Measurements from ENCODE around the gene HEY2. TPM values are rescaled to one million over a fixed set of nuclear protein-coding genes. Genes with fewer than 3 reads are reported as not detected.

HEY2 gene
- total RNA-seq, 4 donors from 2014 or later, result 3.5 to 5.5 (median 5.1) TPM

- Histone ChIP-seq H3K36me3 (no peaks in the 10 kb centered on the region), H3K9me3 (no peaks in the 10 kb centered on the region), H3K27ac (no peak overlapping the region), H3K4me3 (replicated peaks in 1 of 3) (no peak overlapping the region), H3K4me1 (no peaks in the 10 kb centered on the region), H3K27me3 (no peaks in the 10 kb centered on the region)
- intact Hi-C loops (cut with DNase I), result no loop called here
- TF ChIP-seq CTCF (IDR thresholded peaks at IDR 0.05) (no peak), POLR2A (IDR thresholded peaks at IDR 0.05) (no peak)
- DNase-seq, result no peak
- WGBS, 2 donors, result 59 to 69% methylated on average over 5 of the region's 5 CpGs
These were observed 6.8 kb upstream of the HEY2 start for GRCh38 chr6:125742464-125743120.

- no peaks in the 10 kb centered on the region for H3K9me3 ChIP-seq
- 74 to 78% methylated on average over 2 of the region's 2 CpGs for WGBS, 2 donors
- H3K27me3 ChIP-seq, result no peaks in the 10 kb centered on the region
- intact Hi-C loops (cut with DNase I), result no loop called here
- H3K4me3 ChIP-seq (replicated peaks in 1 of 3), result no peak overlapping the region
- no peak overlapping the region for H3K27ac ChIP-seq
- TF ChIP-seq POLR2A (IDR thresholded peaks at IDR 0.05) (no peak), CTCF (IDR thresholded peaks at IDR 0.05) (no peak)
- DNase-seq, result no peak
- no peaks in the 10 kb centered on the region for H3K36me3 ChIP-seq
- H3K4me1 ChIP-seq, result no peaks in the 10 kb centered on the region
These were observed 5.8 kb upstream of the HEY2 start for GRCh38 chr6:125743604-125744003.

- Histone ChIP-seq H3K36me3 (no peaks in the 10 kb centered on the region), H3K4me3 (replicated peaks in 1 of 3) (no peak overlapping the region), H3K27me3 (no peaks in the 10 kb centered on the region), H3K4me1 (no peaks in the 10 kb centered on the region), H3K27ac (peak overlapping the region; percentile 5 to 91 (median 21)), H3K9me3 (no peaks in the 10 kb centered on the region)
- TF ChIP-seq POLR2A (IDR thresholded peaks at IDR 0.05) (no peak), CTCF (IDR thresholded peaks at IDR 0.05) (no peak)
- whole genome bisulfite sequencing, 2 donors, result 78 to 91% methylated on average over 6 of the region's 6 CpGs
- intact Hi-C loops (cut with DNase I), result loop anchor here (5.0 kb wide), 1 partner anchor 783 kb away; the partner anchor contains the start of gene RNF217
- DNase-seq, result peak in 1 of 2 donors; percentile 25
These were observed 4.0 kb upstream of the HEY2 start for GRCh38 chr6:125745281-125746018.

GRCh38 chr6:125746019-125746414 is 3.4 kb upstream of the HEY2 start:
- Histone ChIP-seq H3K4me1 (no peaks in the 10 kb centered on the region), H3K27me3 (no peaks in the 10 kb centered on the region), H3K9me3 (no peaks in the 10 kb centered on the region), H3K27ac (peak overlapping the region; percentile 21 to 91 (median 91)), H3K36me3 (no peaks in the 10 kb centered on the region), H3K4me3 (replicated peaks in 1 of 3) (peak overlapping the region in 2 of 3 donors; percentile 68 to 78)
- no peak for DNase-seq
- intact Hi-C loops (cut with DNase I), result loop anchor here (5.0 kb wide), 1 partner anchor 784 kb away; the partner anchor contains the start of gene RNF217
- 67 to 78% methylated on average over 5 of the region's 5 CpGs for WGBS, 2 donors
- TF ChIP-seq CTCF (IDR thresholded peaks at IDR 0.05) (no peak), POLR2A (IDR thresholded peaks at IDR 0.05) (no peak)

Measured in thyroid gland (tissue), 4 donors.